ENCODE data around the gene PBX4. TPM values are rescaled to one million over a fixed set of nuclear protein-coding genes. Genes with fewer than 3 reads are reported as not detected.

PBX4 gene
- total and polyA plus RNA-seq, 2 of the 8 experiments (the other 6 are each of a cell fraction or from before 2014, with no cell fraction given) = 3.4 to 3.8 TPM

DNA sequence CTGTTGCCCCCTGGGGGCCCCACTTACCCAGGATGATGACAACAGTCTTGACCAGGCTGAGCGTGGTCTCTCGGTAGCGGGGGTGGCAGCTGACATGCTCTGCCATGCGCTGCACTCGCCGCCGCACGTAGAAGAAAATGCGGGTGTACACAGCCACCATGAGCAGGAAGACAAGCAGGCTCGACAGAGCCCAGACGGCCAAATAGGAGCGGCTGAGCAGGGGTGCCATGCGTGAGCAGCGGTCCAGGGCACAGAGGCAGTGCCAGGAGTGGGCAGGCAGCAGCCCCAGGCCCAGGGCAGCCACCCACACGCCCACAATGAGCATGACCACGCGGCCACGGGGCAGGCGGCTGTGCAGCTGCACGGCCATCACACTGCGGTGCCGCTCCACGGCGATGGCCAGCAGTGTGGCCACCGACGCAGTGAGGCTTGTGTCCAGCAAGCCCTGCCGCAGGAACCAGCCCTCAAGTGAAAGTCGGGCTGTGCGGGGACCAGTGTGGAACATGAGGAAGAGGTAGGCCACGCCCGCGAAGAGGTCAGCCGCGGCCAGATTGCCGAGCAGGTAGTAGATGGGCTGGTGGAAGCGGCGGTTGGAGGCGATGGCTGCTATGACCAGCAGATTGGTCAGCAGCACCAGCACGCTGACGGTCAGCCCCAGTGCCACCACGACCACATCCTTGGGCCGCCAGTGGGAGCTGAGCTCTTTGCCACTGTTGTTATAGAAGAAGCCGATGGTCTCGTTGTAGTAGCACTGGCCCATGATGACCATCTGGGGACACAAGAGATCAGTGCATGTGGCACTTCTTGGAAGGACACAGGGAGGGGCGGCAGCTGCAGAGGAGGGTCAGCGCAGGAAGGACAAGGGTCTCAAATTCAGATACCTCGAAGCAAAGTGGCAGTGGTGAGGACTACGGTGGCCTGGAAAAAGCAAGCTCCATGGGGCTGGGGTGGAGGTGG is 8.3 kb upstream of the PBX4 start:
- Histone ChIP-seq H2BK20ac (ENCODE audit: low read length) (no peak overlapping the region), H2BK120ac (replicated peaks; ENCODE audit: low read depth, low read length) (no peak overlapping the region), H3K36me3 (ENCODE audit: control insufficient read depth in 2 of 4, insufficient read depth in 4 of 4, low read length in 3 of 4) (peaks cover 6 to 10% (median 8%) of the 10 kb centered on the region in 4 experiments; a peak in 7 of 8 replicates), H2BK12ac (ENCODE audit: low read depth, low read length) (peak overlapping the region; percentile 61; the same call in 1 of the 2 replicates), H4K8ac (ENCODE audit: extremely low read depth, insufficient read depth, low read length) (peak overlapping the region; percentile 42), H2AK5ac (ENCODE audit: low read depth, low read length) (peak overlapping the region; percentile 77), H3K4me1 (replicated peaks in 1 of 4; ENCODE audit: control insufficient read depth in 3 of 4, insufficient read depth in 4 of 4, low read length in 3 of 4) (peaks cover 0 to 11% (median 8%) of the 10 kb centered on the region in 4 experiments; a peak in 5 of 7 replicates), H3K18ac (ENCODE audit: extremely low read depth, low read length) (no peak overlapping the region; the same call in 1 of the 2 replicates), H3K79me1 (ENCODE audit: low read depth, low read length) (peaks cover 10% of the 10 kb centered on the region), H2AFZ (ENCODE audit: low read length) (no peak overlapping the region), H4K91ac (replicated peaks; ENCODE audit: insufficient read length, low read length) (peak overlapping the region; percentile 70), H3K23ac (ENCODE audit: insufficient read length) (no peak overlapping the region), H3K56ac (replicated peaks; ENCODE audit: insufficient read length, low read depth, low read length) (no peak overlapping the region), H4K5ac (ENCODE audit: insufficient read length, low read depth, low read length) (no peak overlapping the region), H3K9ac (replicated peaks in 1 of 4; ENCODE audit: extremely low read depth in 1 of 4, low read depth in 3 of 4, low read length in 3 of 4) (peak overlapping the region in 3 of 4 experiments; percentile 68 to 78 (median 76); a peak in 5 of 7 replicates), H2BK15ac (ENCODE audit: low read length) (peak overlapping the region; percentile 88; the same call in 1 of the 2 replicates), H3K4me2 (ENCODE audit: insufficient read depth in 1 of 2, low read depth in 2 of 2, low read length in 2 of 2) (peak overlapping the region; percentile 91 to 95), H2BK5ac (ENCODE audit: low read depth, low read length) (no peak overlapping the region; the same call in 1 of the 2 replicates), H3K23me2 (ENCODE audit: low read depth, low read length) (peaks cover 10% of the 10 kb centered on the region), H3K27me3 (replicated peaks in 1 of 4; ENCODE audit: control insufficient read depth in 3 of 4, extremely low read depth in 1 of 4, insufficient read depth in 3 of 4, low read length in 3 of 4) (no peaks in the 10 kb centered on the region), H3K27ac (ENCODE audit: low read depth, low read length) (0 out of 2 replicates have a peak overlapping the region, but pooled peaks have one; percentile 72), H3K9me3 (ENCODE audit: insufficient read depth in 2 of 2, low read depth in 1 of 2, low read length in 1 of 2) (no peaks in the 10 kb centered on the region), H4K20me1 (replicated peaks in 1 of 2; ENCODE audit: control insufficient read depth in 1 of 2, insufficient read depth in 2 of 2, low read length in 2 of 2) (peaks cover 3 to 9% of the 10 kb centered on the region in 2 experiments), H3K14ac (ENCODE audit: insufficient read length) (no peak overlapping the region), H3K79me2 (ENCODE audit: control insufficient read depth in 1 of 2, insufficient read depth in 2 of 2, low read length in 2 of 2) (peaks cover 0 to 18% of the 10 kb centered on the region in 2 experiments; a peak in 3 of 4 replicates), H3K4ac (replicated peaks; ENCODE audit: insufficient read length, low read depth, low read length) (no peak overlapping the region), H3K4me3 (ENCODE audit: extremely low read depth in 1 of 4, insufficient read depth in 2 of 4, low read depth in 3 of 4, low read length in 4 of 4) (peak overlapping the region; percentile 69 to 82 (median 74))
- FAIRE-seq (no peak), DNase-seq (ENCODE audit: low read depth in 1 of 2, low spot score in 2 of 2) (no peak)
- ChIA-PET POLR2A (ENCODE audit: partially characterized antibody) (interaction anchor here (0.5 to 4.2 kb wide), 14 partner anchors 8 to 275 kb away, joined by 3 to 46 read pairs (median 3); partner anchors contain the start of genes GMIP, NDUFA13, PBX4 and TSSK6), CTCF (ENCODE audit: partially characterized antibody) (interaction anchor here (0.6 to 1.7 kb wide), 8 partner anchors 19 to 371 kb away, joined by 3 to 6 read pairs (median 3); no protein-coding TSS in a partner anchor)
- 95% methylated on average over 48 of the region's 48 CpGs; no CpG with 5 or more reads in 1 of the 2 experiments for WGBS, 2 experiments (ENCODE audit: extremely low coverage in 1 of 2, insufficient coverage in 1 of 2, insufficient read length in 1 of 2, insufficient replicate concordance in 2 of 2, low coverage in 1 of 2, low lambda C conversion rate in 2 of 2, missing lambda C conversion rate in 1 of 2)
- TF ChIP-seq SIX5 (IDR thresholded peaks at IDR 0.05; ENCODE audit: low read depth, low read length) = no peak
- no peak for TF ChIP-seq EP300 (IDR thresholded peaks at IDR 0.05; ENCODE audit: borderline replicate concordance in 1 of 2, low read depth in 2 of 2, low read length in 2 of 2)
- no peak for TF ChIP-seq ASH2L (IDR thresholded peaks at IDR 0.05; ENCODE audit: low read length)
- TF ChIP-seq TBP (IDR thresholded peaks at IDR 0.05; ENCODE audit: low read depth, low read length) = no peak
- TF ChIP-seq, protein P1, sequence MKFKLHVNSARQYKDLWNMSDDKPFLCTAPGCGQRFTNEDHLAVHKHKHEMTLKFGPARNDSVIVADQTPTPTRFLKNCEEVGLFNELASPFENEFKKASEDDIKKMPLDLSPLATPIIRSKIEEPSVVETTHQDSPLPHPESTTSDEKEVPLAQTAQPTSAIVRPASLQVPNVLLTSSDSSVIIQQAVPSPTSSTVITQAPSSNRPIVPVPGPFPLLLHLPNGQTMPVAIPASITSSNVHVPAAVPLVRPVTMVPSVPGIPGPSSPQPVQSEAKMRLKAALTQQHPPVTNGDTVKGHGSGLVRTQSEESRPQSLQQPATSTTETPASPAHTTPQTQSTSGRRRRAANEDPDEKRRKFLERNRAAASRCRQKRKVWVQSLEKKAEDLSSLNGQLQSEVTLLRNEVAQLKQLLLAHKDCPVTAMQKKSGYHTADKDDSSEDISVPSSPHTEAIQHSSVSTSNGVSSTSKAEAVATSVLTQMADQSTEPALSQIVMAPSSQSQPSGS (IDR thresholded peaks at IDR 0.05; ENCODE audit: low read length) = no peak
- TF ChIP-seq SIN3A (conservative IDR thresholded peaks at IDR 0.05 in 1 of 2, IDR thresholded peaks at IDR 0.05 in 1 of 2; ENCODE audit: low read depth in 1 of 2, low read length in 2 of 2) = no peak
- TF ChIP-seq RFX5 (IDR thresholded peaks at IDR 0.05; ENCODE audit: borderline replicate concordance, low read depth, low read length) = no peak
- no peak for TF ChIP-seq KDM5A (IDR thresholded peaks at IDR 0.05; ENCODE audit: low read length)
